HG02642 (cell line): Measurements from ENCODE around the gene UPP2.

ENCODE experiments used
- ATAC-seq: cut with Tn5 transposase; IDR thresholded peaks from one replicate; pipeline ENCODE4 v1.9.1; 2021; ENCODE audit warnings: mild to moderate bottlenecking; ENCODE audit not compliant: unreplicated experiment, poor library complexity

The UPP2 gene

GRCh38 chr2:158101384-158101926 is at the start of gene UPP2:
TSS of gene UPP2 (plus strand) at chr2:158101876. CDS start at chr2:158102064, 188 bp downstream.
- ATAC-seq: no peak

GRCh38 chr2:158052761-158053160 is 48.9 kb upstream of the UPP2 start:
- no peak for ATAC-seq

GRCh38 chr2:158056875-158057274 is 44.8 kb upstream of the UPP2 start:
- no peak for ATAC-seq

- ATAC-seq: no peak
These were observed 41.4 kb upstream of the UPP2 start for GRCh38 chr2:158060160-158060834.

GRCh38 chr2:158060835-158061435 is 40.7 kb upstream of the UPP2 start:
- ATAC-seq: no peak

- no peak for ATAC-seq
These were observed 39.9 kb upstream of the UPP2 start for GRCh38 chr2:158061763-158062162.

GRCh38 chr2:158066046-158066713 is 35.5 kb upstream of the UPP2 start:
- ATAC-seq: no peak

DNA sequence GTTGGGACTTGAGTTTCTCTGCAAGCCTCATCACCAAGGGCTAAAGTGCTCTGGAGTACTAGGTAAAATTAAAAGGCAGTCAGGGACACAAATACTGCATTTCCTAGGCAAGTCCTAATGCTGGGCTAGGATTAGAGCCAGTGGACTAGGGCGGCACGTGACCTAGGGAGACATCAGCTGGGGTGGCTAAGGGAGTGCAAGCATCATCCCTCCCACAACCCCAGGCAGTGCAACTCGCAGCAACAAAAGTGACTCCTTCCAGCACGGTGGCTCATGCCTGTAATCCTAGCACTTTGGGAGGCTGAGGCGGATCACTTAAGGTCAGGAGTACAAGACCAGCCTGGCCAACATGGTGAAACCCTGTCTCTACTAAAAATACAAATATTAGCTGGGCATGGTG is 30.7 kb upstream of the UPP2 start:
- no peak for ATAC-seq

GRCh38 chr2:158072361-158072760 is 29.3 kb upstream of the UPP2 start:
- no peak for ATAC-seq

- ATAC-seq: no peak
These were observed 22.0 kb upstream of the UPP2 start for GRCh38 chr2:158079672-158080071.

- ATAC-seq: no peak
These were observed 13.6 kb upstream of the UPP2 start for GRCh38 chr2:158088093-158088492.

- no peak for ATAC-seq
These were observed 12.4 kb upstream of the UPP2 start for GRCh38 chr2:158089322-158089721.

GRCh38 chr2:158091647-158092046 is 10.0 kb upstream of the UPP2 start:
- no peak for ATAC-seq

DNA sequence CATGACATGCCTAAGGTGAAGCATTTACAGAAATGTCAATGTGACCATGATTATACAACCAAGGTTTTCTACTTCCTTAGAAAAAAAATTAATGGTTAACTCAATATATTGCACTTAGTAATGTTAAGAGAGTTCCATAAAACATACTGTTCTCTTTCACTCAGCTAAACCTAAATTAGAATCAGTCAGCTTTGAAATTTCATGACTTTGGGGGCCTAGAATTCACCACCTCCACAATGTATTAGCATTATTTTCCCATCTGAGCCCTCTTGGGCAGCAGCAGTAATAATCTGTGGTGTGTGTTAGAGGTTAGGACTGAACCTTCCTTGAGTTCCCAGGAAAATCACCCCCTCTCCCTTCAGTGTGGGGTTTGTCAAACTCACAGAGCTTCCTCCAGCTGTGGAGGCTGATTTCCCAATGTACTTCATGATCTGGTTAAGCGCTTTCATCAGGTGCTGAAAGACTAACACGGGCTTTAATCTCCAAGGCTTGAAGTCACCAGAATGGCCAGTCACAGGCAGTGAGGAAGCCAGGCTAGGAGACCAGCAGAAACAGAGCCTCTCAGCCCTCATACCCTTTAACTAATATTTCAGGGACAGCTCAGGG is 7.1 kb upstream of the UPP2 start:
- ATAC-seq: no peak

DNA sequence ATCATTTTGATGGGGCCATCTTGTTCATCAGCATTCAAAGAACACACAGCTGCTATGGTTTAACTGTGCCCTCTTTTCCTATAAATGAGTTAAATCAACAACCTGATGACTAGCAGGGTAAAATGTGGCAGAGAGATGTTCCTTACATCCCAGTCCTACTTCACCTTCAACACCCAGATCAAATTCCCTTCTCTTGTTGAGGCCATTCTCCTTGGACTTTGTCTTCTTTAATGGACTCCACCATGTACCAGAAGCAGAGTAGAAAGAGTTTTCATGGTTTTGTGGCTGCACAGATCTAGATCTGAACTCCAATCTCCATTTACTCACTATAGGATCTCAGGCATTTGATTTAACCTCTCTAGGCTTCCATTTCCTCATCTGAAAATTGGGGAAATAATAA is 6.4 kb upstream of the UPP2 start:
- ATAC-seq: no peak

DNA sequence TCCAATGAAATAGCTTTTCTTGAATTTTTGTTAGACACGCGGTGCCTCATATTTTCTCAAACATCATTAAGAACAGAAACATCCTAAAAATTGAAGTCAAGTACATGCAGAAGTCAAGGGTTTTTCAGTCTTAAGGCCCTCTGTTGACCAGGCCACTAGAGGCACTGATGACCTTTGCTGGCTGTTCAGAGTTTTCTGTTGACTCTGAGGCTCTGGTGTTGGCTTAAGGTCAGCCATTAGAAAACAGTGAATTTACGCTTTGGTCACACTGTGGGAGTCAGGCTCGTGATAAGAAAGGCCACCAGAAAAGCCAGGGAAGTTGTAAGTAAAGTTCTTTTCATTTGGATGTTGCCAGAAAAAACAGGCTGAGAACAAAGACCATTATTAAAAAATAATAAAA is 5.8 kb upstream of the UPP2 start:
- no peak for ATAC-seq

DNA sequence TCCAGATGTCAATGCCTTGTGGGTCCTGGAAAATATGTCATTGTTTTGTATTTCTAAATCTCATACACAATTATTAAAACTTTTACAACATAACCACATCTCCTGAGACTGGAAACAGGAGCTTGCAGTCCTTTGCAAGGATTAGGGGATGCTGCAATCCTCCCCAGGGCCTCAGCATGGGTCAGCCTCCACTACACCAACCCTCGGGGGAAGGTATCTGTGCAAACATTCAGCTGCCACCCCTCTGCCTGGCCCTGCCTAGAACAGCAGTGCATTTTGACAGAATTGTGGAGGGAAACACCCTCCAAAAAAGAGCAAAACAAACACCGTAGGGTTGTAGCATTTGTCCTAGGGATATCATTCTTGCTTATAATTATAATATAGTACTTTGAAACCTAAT is 4.2 kb upstream of the UPP2 start:
- ATAC-seq: no peak

DNA sequence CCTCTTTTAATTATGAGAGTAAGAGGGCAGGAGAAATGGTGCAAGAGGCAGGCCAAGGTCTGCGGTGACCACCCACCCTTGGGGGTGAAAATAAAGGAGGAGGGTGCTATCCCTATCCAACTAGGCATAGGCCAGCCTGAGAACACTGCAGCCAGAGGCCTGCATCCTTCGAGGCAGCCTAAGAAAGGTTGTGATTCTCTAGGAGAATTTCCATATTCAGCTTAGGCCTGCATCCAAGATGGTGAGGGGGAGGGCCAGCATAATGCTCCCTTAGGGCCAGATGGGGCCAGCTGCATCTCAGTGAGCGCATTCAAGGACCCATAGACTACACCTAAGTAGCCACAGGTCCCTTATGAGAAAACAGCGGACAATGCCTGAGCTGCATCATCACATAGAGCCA is 3.5 kb upstream of the UPP2 start:
- ATAC-seq: no peak

- no peak for ATAC-seq
These were observed 2.0 kb upstream of the UPP2 start for GRCh38 chr2:158099716-158100115.

DNA sequence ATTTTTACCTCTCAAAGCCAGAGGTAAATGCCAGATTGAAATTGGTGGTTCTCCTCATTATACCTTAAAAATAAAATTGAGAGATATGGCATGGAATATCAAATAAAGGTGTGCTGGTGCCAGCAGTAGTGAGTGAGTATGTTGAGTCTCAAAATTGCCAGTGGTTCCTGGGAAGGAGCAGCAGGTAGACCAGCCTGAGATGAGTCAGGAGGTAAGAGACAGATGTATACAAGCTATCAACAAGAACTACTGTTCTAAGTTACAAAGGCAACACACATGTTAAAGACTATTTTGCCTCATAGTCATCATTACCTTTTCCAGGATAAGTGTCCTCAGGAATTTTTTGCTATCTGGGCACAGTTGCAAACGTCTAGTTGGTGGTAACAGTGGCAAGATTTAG is 1.3 kb upstream of the UPP2 start:
- ATAC-seq: no peak

DNA sequence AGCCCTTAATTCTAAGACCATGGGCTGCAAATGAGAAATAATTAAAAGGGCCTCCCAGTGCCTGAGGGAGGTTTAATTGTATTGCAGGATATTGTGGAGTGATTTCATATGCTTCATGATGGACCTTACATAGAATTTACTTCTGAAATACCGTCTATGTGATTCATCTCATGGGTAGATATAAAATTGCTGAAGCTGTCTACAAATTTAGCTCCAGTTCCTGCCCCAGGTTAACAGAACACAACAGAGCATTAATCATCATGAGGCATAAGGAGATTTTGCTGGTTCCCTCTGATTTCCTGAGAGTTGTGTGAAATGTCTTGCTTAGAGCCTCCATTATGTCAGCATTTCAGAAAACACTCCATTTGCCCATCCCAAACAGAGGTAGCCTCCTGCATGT is 770 bp downstream of the UPP2 start:
- no peak for ATAC-seq
